GM19328 (cell line): ENCODE measurements around the gene CTU2.

Source experiments
- ATAC-seq: cut with Tn5 transposase; IDR thresholded peaks from one replicate; pipeline ENCODE4 v1.9.1; 2021; ENCODE audit warnings: mild to moderate bottlenecking, moderate library complexity; ENCODE audit not compliant: unreplicated experiment

The CTU2 gene

GRCh38 chr16:88759245-88759975 lies 53.1 kb downstream of the CTU2 start:
- ATAC-seq, result no peak

- ATAC-seq, result no peak
These were observed 53.7 kb downstream of the CTU2 start for GRCh38 chr16:88759976-88760350.

- no peak for ATAC-seq
These were observed 54.3 kb downstream of the CTU2 start for GRCh38 chr16:88760424-88761142.

GRCh38 chr16:88761143-88761534 lies 54.8 kb downstream of the CTU2 start:
- no peak for ATAC-seq

GRCh38 chr16:88761830-88762229 lies 55.5 kb downstream of the CTU2 start:
- ATAC-seq, result no peak

GRCh38 chr16:88762258-88762870 lies 56.1 kb downstream of the CTU2 start:
- no peak for ATAC-seq

- ATAC-seq, result no peak
These were observed 56.6 kb downstream of the CTU2 start for GRCh38 chr16:88762941-88763340.

- no peak for ATAC-seq
These were observed 57.3 kb downstream of the CTU2 start for GRCh38 chr16:88763502-88764053.

GRCh38 chr16:88764080-88764479 lies 57.8 kb downstream of the CTU2 start:
- no peak for ATAC-seq

GRCh38 chr16:88764913-88765349 lies 58.6 kb downstream of the CTU2 start:
- no peak for ATAC-seq
